GM12878 (cell line): ENCODE results near the gene MICALL1. TPM values are rescaled to one million over a fixed set of nuclear protein-coding genes. Genes with fewer than 3 reads are reported as not detected.

ENCODE experiments used
- ATAC-seq: fragments of 200-7000 bp; cut with Tn5 transposase; 3 replicates; pipeline ENCODE4 v1.9.1; 2020; ENCODE audit warnings: mild to moderate bottlenecking, moderate library complexity
- BruUV-seq: library from RNA; stranded (reverse); fragments of 400-500 nt; replicated peaks from 2 replicates; lab custom pipeline; 2021; lab: Mats Ljungman, UMichigan
- CTCF ChIA-PET: fragments of 300-600 bp; sonication (Branson Sonifier 250); formaldehyde crosslinking; extraction: SDS; loops from one replicate; lab custom pipeline; 2021; ENCODE audit warnings: inconsistent platforms; lab: Yijun Ruan, JAX
- POLR2A ChIA-PET: fragments of 350-600 bp; formaldehyde crosslinking; extraction: SDS; loops from one replicate; lab custom pipeline; 2021; ENCODE audit warnings: inconsistent platforms; lab: Charles Lee
- RAD21 ChIA-PET: fragments of 300-600 bp; sonication (Branson Sonifier 250); formaldehyde crosslinking; loops from one replicate; lab custom pipeline; 2023; ENCODE audit warnings: antibody characterized with exemption; ENCODE audit not compliant: unreplicated experiment; lab: Charles Lee
- SMC1A ChIA-PET: fragments of 300-600 bp; sonication (Branson Sonifier 250); formaldehyde crosslinking; loops from one replicate; lab custom pipeline; 2023; ENCODE audit not compliant: unreplicated experiment, uncharacterized antibody; lab: Charles Lee
- DNase-seq: peaks from one replicate; pipeline ENCODE4 v3.0.0-alpha.2; 2011; ENCODE audit warnings: low read depth, low spot score
- FAIRE-seq: peaks from 3 replicates; lab custom pipeline; 2011; peaks lifted over from hg19 to GRCh38; lab: Jason Lieb, UNC
- H2AFZ ChIP-seq: 2 replicates; pipeline ENCODE4 v1.6.0; 2011; ENCODE audit warnings: low read depth, low read length, control low read depth; ENCODE audit not compliant: control insufficient read depth
- H3K27ac ChIP-seq: 2 replicates; pipeline ENCODE4 v1.5.1; 2011; ENCODE audit warnings: control low read depth; ENCODE audit not compliant: control insufficient read depth, insufficient read depth
- H3K27me3 ChIP-seq, 2 experiments: replicated peaks in 1 of 2; 2 replicates each; pipeline versions ENCODE4 v1.6.0 to v1.6.1; 2011; ENCODE audit warnings: low read length in 1 of 2; ENCODE audit not compliant: control insufficient read depth in 2 of 2, insufficient read depth in 2 of 2
- H3K36me3 ChIP-seq, 2 experiments: 2 replicates each; pipeline ENCODE4 v1.5.1; 2011; ENCODE audit warnings: low read length in 1 of 2; ENCODE audit not compliant: control insufficient read depth in 2 of 2, insufficient read depth in 2 of 2
- H3K4me1 ChIP-seq: 2 replicates; pipeline ENCODE4 v1.6.1; 2011; ENCODE audit warnings: mild to moderate bottlenecking, low read length, moderate library complexity, mixed read lengths; ENCODE audit not compliant: control insufficient read depth, insufficient read depth
- H3K4me2 ChIP-seq: 2 replicates; pipeline ENCODE4 v1.6.0; 2011; ENCODE audit warnings: control low read depth; ENCODE audit not compliant: control insufficient read depth, insufficient read depth
- H3K4me3 ChIP-seq: fragments of 200-600 bp; sonication (generic); 2 replicates; pipeline ENCODE4 v1.5.1; 2016
- H3K79me2 ChIP-seq: 2 replicates; pipeline ENCODE4 v1.6.0; 2011; ENCODE audit warnings: low read length; ENCODE audit not compliant: control insufficient read depth, insufficient read depth
- H3K9ac ChIP-seq: 2 replicates; pipeline ENCODE4 v1.8.0; 2011; ENCODE audit warnings: low read length, control low read depth, mixed read lengths; ENCODE audit not compliant: control insufficient read depth, insufficient read depth
- H3K9me3 ChIP-seq: replicated peaks from 3 replicates; pipeline ENCODE4 v1.5.1; 2011; ENCODE audit warnings: mild to moderate bottlenecking, low read length; ENCODE audit not compliant: control insufficient read depth, insufficient read depth
- H4K20me1 ChIP-seq: 2 replicates; pipeline ENCODE4 v1.6.0; 2011; ENCODE audit not compliant: control insufficient read depth, insufficient read depth
- MAX ChIP-seq: IDR thresholded peaks from 2 replicates; pipeline ENCODE4 v1.6.1; 2012; ENCODE audit warnings: low read depth, low read length, improper control_type of control experiment
- MLLT1 ChIP-seq: fragments of 450-650 bp; IDR thresholded peaks from 2 replicates; pipeline ENCODE4 v1.6.1; 2016; ENCODE audit warnings: mild to moderate bottlenecking
- RB1 ChIP-seq: fragments of 450-650 bp; formaldehyde crosslinking; IDR thresholded peaks from 2 replicates; pipeline ENCODE4 v1.6.1; 2017; ENCODE audit warnings: mild to moderate bottlenecking, borderline replicate concordance
- SMC3 ChIP-seq: IDR thresholded peaks from 2 replicates; pipeline ENCODE4 v1.6.1; 2011; ENCODE audit warnings: low read length, improper control_type of control experiment, borderline replicate concordance
- WGBS: methylation state at CpG from one replicate; pipeline ENCODE4 v1.1.6; 2016; ENCODE audit warnings: low lambda C conversion rate; ENCODE audit not compliant: insufficient replicate concordance, insufficient coverage; ENCODE audit errors: missing lambda C conversion rate; 5-methylcytosine and 5-hydroxymethylcytosine counted together
- in situ Hi-C: fragments of 300-500 bp; cut with MboI; formaldehyde crosslinking; loops from 9 replicates; pipeline ENCODE4 v1.14.3; 2018; ENCODE audit warnings: mixed read lengths
- intact Hi-C: fragments of 100-400 bp; cut with micrococcal nuclease; formaldehyde crosslinking; loops from one replicate; pipeline ENCODE4 v1.14.2; 2022; ENCODE audit not compliant: unreplicated experiment
- polyA plus RNA-seq, 11 experiments: library from polyadenylated mRNA; depleted of rRNA in 4 of 11; unstranded in 6 of 11; stranded (reverse) in 5 of 11; fragments of >200 nt; fragmentation: Nextera tagmentation in 4 of 11; fragmentation: Illumina TruSeq in 1 of 11; extraction: Ambion mirVana in 4 of 11; extraction: Trizol in 1 of 11; gene quantifications; 1 replicate in 1 of 11; 2 replicates in 10 of 11; pipeline versions ENCODE4 v1.2.1 to v1.2.3, GENCODE V29; 2011 to 2016; ENCODE audit warnings: inconsistent platforms in 2 of 11, missing spikeins in 2 of 11, low read depth in 1 of 11
- total RNA-seq, 4 experiments: library from RNA; depleted of rRNA in 3 of 4; stranded (reverse); fragments of >200 nt in 3 of 4; fragmentation: Illumina TruSeq in 1 of 4; extraction: Trizol in 1 of 4; gene quantifications; 2 replicates each; pipeline versions ENCODE4 v1.2.1 to v1.2.3, GENCODE V29; 2013 to 2021

Gene MICALL1
- total and polyA plus RNA-seq, 10 of the 15 experiments (the other 5 are each of a cell fraction or from before 2014, with no cell fraction given): 0.72 to 30.7 (median 7.8) TPM

GRCh38 chr22:37968452-37969251 is 62.6 kb downstream of the MICALL1 start:
- H3K36me3 ChIP-seq: peaks cover 17 to 19% of the 10 kb centered on the region in 2 experiments; a peak in 3 of 4 replicates
- TF ChIP-seq SMC3 (no peak), MAX (no peak), MLLT1 (no peak), RB1 (no peak)
- TF ChIP-seq, all 136 proteins: peak for 0
- Histone ChIP-seq H3K27ac (no peak overlapping the region), H3K4me1 (no peaks in the 10 kb centered on the region), H3K9ac (no peak overlapping the region), H3K4me2 (no peak overlapping the region), H3K79me2 (no peaks in the 10 kb centered on the region), H4K20me1 (no peaks in the 10 kb centered on the region; the same call in 1 of the 2 replicates), H3K9me3 (no peaks in the 10 kb centered on the region), H2AFZ (no peak overlapping the region), H3K27me3 (no peaks in the 10 kb centered on the region), H3K4me3 (no peak overlapping the region)
- RAD21 ChIA-PET: no interaction called here
- 84% methylated on average over 5 of the region's 5 CpGs for whole genome bisulfite sequencing
- in situ Hi-C loops (no loop called here), intact Hi-C loops (loop anchor here (5.0 kb wide), 1 partner anchor 61 kb away; the partner anchor contains the start of gene MICALL1)
- FAIRE-seq: no peak
- no TSS peak for BruUV-seq
- POLR2A ChIA-PET: no interaction called here
- SMC1A ChIA-PET: no interaction called here
- no peak for ATAC-seq
- CTCF ChIA-PET: interaction anchor here (1.8 to 6.1 kb wide), 3 partner anchors 15 to 151 kb away, joined by 4 to 59 read pairs (median 42); partner anchors contain the start of genes C22orf23, MICALL1 and POLR2F
- no peak for DNase-seq
